Fibroblast of peridontal ligament (primary cell): ENCODE results near the gene UCHL1.
"Not testable (repeated sequence)": the region's sequence is repeated elsewhere in the genome, so short reads cannot be mapped to it uniquely, and the experiment has no call there.

Experiments used
- DNase-seq: peaks from one replicate; pipeline ENCODE4 v3.0.0-alpha.2; 2010; ENCODE audit errors: extremely low read depth

Gene UCHL1

GRCh38 chr4:41290479-41290878, 33.8 kb downstream of the UCHL1 start:
- no peak for DNase-seq

DNA sequence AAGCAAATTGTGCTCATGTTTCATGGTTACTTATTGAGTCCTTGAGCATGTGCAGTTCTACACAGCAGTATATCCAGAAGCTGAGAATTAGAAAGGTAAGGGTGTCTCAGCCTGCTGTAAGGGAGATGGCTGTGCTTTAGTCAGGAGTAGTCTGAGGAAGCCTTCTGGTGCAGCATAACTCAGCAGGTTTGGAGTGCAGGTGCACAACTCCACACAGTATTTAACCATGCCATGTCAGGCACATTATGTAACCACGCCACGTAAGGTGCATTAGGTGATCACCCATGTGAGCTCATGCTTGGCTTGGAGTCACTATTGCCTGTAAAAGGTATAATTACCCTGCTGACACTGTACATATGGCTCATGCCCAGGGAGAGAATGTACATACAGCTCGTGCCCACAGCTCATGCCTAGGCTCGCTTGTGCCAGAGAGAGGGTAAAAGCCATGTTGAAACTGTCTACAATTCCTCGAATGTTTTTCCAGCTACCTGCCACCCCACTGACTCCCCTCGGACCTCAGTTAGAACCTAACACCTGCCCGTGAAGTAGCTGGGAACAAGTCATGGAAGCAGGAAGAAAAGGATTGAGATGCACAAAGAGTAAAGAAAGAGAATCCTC, 37.8 kb downstream of the UCHL1 start:
- no peak for DNase-seq

GRCh38 chr4:41296995-41297394, 40.3 kb downstream of the UCHL1 start:
- no peak for DNase-seq

DNA sequence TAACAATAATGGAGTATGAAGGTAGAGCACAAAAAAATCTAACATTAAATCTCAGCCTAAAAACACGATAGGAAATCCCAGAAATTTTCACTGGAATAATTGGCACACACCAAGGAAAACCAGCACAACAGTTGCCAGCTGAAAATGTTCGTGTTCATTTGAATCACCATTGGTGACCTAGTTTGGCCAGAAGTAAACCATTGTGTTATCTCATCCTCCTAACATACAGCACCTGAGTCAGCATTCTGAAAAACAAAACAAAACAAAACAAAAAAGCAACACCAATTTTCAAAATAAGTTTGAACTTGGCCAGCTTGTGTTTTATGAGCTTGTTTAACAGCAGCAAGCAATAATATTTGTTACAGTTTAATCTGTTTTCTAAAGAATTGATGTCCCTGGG, 41.1 kb downstream of the UCHL1 start:
- no peak for DNase-seq

- no peak for DNase-seq
Observed at GRCh38 chr4:41299486-41299885, 42.8 kb downstream of the UCHL1 start.

- no peak for DNase-seq
Observed at GRCh38 chr4:41301137-41301536, 44.4 kb downstream of the UCHL1 start.

GRCh38 chr4:41303372-41304118, 46.8 kb downstream of the UCHL1 start:
- DNase-seq = no peak

GRCh38 chr4:41304221-41304620, 47.5 kb downstream of the UCHL1 start:
- no peak for DNase-seq

GRCh38 chr4:41305476-41305875, 48.7 kb downstream of the UCHL1 start:
- no peak for DNase-seq

- DNase-seq = no peak
Observed at GRCh38 chr4:41307638-41308037, 50.9 kb downstream of the UCHL1 start.

DNA sequence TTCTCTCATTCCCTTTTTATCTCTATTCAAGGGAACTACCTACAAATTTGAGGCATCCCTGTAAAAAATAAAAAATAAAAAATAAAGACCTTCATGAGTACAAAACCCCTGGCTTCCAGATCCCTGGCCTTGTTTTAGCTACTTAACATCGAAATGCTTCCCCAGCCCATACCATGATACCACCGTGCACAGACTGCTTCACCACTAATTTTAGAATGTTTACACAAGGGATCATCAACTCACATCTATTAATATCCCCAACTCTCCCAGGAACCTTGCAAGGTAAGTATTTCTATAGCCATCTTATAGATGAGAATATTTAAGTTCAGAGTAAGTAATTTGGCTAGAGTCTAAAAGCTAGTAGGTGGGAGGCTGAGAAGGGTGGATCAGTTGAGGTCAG, 51.7 kb downstream of the UCHL1 start:
- no peak for DNase-seq

DNA sequence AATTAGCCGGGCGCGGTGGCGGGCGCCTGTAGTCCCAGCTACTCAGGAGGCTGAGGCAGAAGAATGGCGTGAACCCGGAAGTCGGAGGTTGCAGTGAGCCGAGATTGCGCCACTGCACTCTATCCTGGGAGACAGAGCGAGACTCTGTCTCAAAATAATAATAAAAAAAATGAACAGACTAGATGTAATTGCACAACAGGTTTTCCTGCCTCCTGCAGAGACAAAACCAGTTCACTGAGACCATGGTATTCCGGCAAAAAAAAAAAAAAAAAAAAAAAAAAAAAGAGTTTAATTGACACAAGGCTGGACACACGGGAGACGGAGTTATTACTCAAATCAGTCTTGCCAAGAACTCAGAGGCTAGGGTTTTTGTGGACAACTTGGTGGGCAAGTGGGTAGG, 58.7 kb downstream of the UCHL1 start:
- not testable (repeated sequence) for DNase-seq

DNA sequence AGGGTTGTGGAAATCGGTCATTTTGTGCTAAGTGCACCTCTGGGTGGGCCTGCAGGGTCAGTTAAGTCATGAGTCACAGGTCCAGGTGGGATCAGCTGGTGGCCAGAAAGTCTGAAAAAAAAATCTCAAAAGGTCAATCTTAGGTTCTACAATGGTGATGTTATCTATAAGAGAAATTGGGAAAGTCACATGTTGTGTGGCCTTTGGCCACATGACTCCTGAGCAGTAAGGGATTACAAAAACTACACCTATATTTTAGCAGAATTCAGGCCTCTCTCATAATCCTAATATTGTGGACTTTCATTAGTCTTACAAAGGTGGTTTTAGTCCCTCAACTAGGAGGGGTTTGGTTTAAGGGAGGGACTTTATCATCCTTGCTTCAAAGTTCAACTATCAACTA, 59.1 kb downstream of the UCHL1 start:
- no peak for DNase-seq
